GM18868 (cell line): ENCODE data around the gene DUSP2.

Experiments used
- ATAC-seq: cut with Tn5 transposase; IDR thresholded peaks from one replicate; pipeline ENCODE4 v1.9.1; 2021; ENCODE audit warnings: mild to moderate bottlenecking, moderate library complexity; ENCODE audit not compliant: unreplicated experiment

DUSP2 gene

GRCh38 chr2:96105152-96105915, 39.9 kb downstream of the DUSP2 start:
- no peak for ATAC-seq

GRCh38 chr2:96104487-96104861, 40.8 kb downstream of the DUSP2 start:
- ATAC-seq, result no peak

GRCh38 chr2:96103761-96104486, 41.3 kb downstream of the DUSP2 start:
- ATAC-seq, result no peak

GRCh38 chr2:96103187-96103601, 42.0 kb downstream of the DUSP2 start:
- ATAC-seq, result no peak

GRCh38 chr2:96102596-96103186, 42.5 kb downstream of the DUSP2 start:
- ATAC-seq, result no peak

GRCh38 chr2:96100893-96101304, 44.3 kb downstream of the DUSP2 start:
- ATAC-seq, result no peak

- no peak for ATAC-seq
Measured at GRCh38 chr2:96099861-96100798, 45.1 kb downstream of the DUSP2 start.

GRCh38 chr2:96098900-96099590, 46.2 kb downstream of the DUSP2 start:
- no peak for ATAC-seq

- no peak for ATAC-seq
Measured at GRCh38 chr2:96097951-96098823, 47.1 kb downstream of the DUSP2 start.

- no peak for ATAC-seq
Measured at GRCh38 chr2:96097441-96097840, 47.8 kb downstream of the DUSP2 start.

- no peak for ATAC-seq
Measured at GRCh38 chr2:96095116-96095636, 50.1 kb downstream of the DUSP2 start.

GRCh38 chr2:96093528-96093927, 51.7 kb downstream of the DUSP2 start:
- no peak for ATAC-seq
